Effector memory CD8-positive, alpha-beta T cell (primary cell): ENCODE data around the gene FHL2.
"Not testable (repeated sequence)": the region's sequence is repeated elsewhere in the genome, so short reads cannot be mapped to it uniquely, and the experiment has no call there.

Experiments
- ATAC-seq: fragments of 150-1000 bp; cut with Tn5 transposase; replicated peaks from 2 replicates; pipeline ENCODE4 v1.10.0; 2021; ENCODE audit warnings: mild to moderate bottlenecking, moderate library complexity
- DNase-seq, 3 experiments: peaks; one replicate each; pipeline ENCODE4 v3.0.0; 2021
- H3K27ac Mint-ChIP-seq, 2 donors: one replicate each; pipeline ENCODE4 v1.8.0; 2022; ENCODE audit warnings: mild to moderate bottlenecking in 2 of 2, mixed read lengths in 2 of 2, moderate library complexity in 2 of 2
- H3K27me3 Mint-ChIP-seq, 2 donors: one replicate each; pipeline ENCODE4 v1.8.0; 2022; ENCODE audit warnings: mixed read lengths in 2 of 2
- H3K36me3 Mint-ChIP-seq: one replicate; pipeline ENCODE4 v1.8.0; 2022; ENCODE audit warnings: mild to moderate bottlenecking, moderate library complexity, mixed read lengths; ENCODE audit not compliant: insufficient read depth
- H3K4me1 Mint-ChIP-seq, 2 donors: one replicate each; pipeline ENCODE4 v1.8.0; 2022; ENCODE audit warnings: low read depth in 2 of 2, mixed read lengths in 2 of 2
- H3K4me3 Mint-ChIP-seq, 2 donors: one replicate each; pipeline ENCODE4 v1.8.0; 2022; ENCODE audit warnings: mild to moderate bottlenecking in 2 of 2, mixed read lengths in 2 of 2, moderate library complexity in 2 of 2
- H3K9me3 Mint-ChIP-seq, 2 donors: one replicate each; pipeline ENCODE4 v1.8.0; 2022; ENCODE audit warnings: mixed read lengths in 2 of 2

The FHL2 gene

GRCh38 chr2:105431367-105432043 lies 32.7 kb upstream of the FHL2 start:
- no peaks in the 10 kb centered on the region for H3K9me3 Mint-ChIP-seq
- H3K27ac Mint-ChIP-seq, result no peak overlapping the region
- ATAC-seq (no peak), DNase-seq (no peak)
- no peak overlapping the region for H3K4me3 Mint-ChIP-seq
- H3K27me3 Mint-ChIP-seq, result peaks cover 7 to 20% of the 10 kb centered on the region in 2 donors
- H3K4me1 Mint-ChIP-seq, result peaks cover 11 to 12% of the 10 kb centered on the region in 2 donors
- H3K36me3 Mint-ChIP-seq, result peaks cover 2% of the 10 kb centered on the region

GRCh38 chr2:105428387-105429018 lies 29.7 kb upstream of the FHL2 start:
- Mint-ChIP-seq H3K27ac (no peak overlapping the region), H3K27me3 (peaks cover 13 to 23% of the 10 kb centered on the region in 2 donors), H3K36me3 (peaks cover 2% of the 10 kb centered on the region), H3K4me1 (peaks cover 18 to 20% of the 10 kb centered on the region in 2 donors), H3K4me3 (no peak overlapping the region), H3K9me3 (no peaks in the 10 kb centered on the region)
- ATAC-seq, result no peak
- no peak for DNase-seq

DNA sequence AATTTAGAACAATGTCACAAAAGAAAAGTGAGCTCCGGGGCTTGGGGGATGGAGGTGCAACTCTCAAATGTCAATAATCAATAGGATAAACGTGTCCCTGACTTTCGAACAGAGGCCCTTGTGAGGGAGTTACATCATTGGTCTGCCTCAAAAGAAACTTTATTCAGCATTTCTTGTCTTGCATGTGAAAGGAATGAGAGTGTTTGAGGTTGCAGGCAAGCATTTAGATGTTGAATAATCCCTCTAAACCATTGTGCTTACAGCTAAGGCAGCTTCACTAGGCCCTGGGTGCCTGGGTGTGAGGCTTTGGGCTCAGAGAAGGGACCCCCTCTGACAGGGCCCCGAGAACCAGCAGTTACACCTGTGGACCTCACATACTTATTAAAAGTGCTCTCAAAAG lies 28.6 kb upstream of the FHL2 start:
- Mint-ChIP-seq H3K27ac (peak overlapping the region in 1 of 2 donors; percentile 83), H3K4me3 (peak overlapping the region in 1 of 2 donors; percentile 65), H3K9me3 (no peaks in the 10 kb centered on the region)

GRCh38 chr2:105426626-105427292 lies 27.9 kb upstream of the FHL2 start:
- H3K27ac Mint-ChIP-seq, result peak overlapping the region; percentile 72 to 83
- H3K27me3 Mint-ChIP-seq, result peaks cover 26 to 40% of the 10 kb centered on the region in 2 donors
- ATAC-seq (peak; percentile 56), DNase-seq (no peak)
- peak overlapping the region; percentile 50 to 65 for H3K4me3 Mint-ChIP-seq
- H3K9me3 Mint-ChIP-seq, result no peaks in the 10 kb centered on the region
- peaks cover 18 to 20% of the 10 kb centered on the region in 2 donors for H3K4me1 Mint-ChIP-seq
- H3K36me3 Mint-ChIP-seq, result peaks cover 2% of the 10 kb centered on the region

More for the DNA sequence above, 28.6 kb upstream of the FHL2 start:
- Mint-ChIP-seq H3K4me1 (peaks cover 18 to 20% of the 10 kb centered on the region in 2 donors), H3K36me3 (peaks cover 2% of the 10 kb centered on the region), H3K27me3 (peaks cover 22 to 33% of the 10 kb centered on the region in 2 donors)
- DNase-seq, result no peak
- no peak for ATAC-seq

DNA sequence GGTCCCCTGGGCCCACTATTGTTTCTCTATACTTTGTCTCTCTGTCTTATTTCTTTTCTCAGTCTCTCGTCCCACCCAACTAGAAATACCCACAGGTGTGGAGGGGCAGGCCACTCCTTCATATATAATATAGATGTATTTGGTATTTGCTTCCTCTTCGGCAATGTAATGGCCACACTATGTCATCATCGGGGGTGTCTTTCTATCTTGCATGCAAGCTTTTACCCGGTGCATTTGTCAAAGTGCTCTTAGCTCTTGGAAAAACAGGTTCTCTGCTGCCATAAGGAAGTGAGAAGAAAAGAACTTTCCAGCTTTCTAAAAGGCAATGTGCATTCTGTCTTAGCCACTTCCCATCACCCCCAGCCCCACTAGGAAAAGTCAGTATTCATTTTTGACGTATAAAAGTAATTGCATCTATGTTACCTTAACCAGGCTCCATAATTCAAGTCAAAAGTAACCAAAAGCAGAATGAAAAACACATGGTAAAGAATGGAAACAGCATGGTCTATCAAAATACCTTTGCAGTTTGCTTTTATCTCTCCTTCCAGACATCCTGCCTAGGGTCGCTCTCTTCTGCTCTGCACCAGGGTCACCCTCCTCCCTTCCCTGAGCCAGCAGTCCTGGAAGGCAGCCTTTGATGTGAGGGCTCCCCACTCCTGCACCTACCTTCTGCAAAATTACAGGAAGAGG lies 27.2 kb upstream of the FHL2 start:
- H3K9me3 Mint-ChIP-seq, result no peaks in the 10 kb centered on the region
- peaks cover 28 to 45% of the 10 kb centered on the region in 2 donors for H3K27me3 Mint-ChIP-seq
- ATAC-seq (peak; percentile 7), DNase-seq (no peak)
- H3K4me1 Mint-ChIP-seq, result peaks cover 18 to 20% of the 10 kb centered on the region in 2 donors
- peaks cover 2% of the 10 kb centered on the region for H3K36me3 Mint-ChIP-seq
- peak overlapping the region; percentile 50 to 65 for H3K4me3 Mint-ChIP-seq
- peak overlapping the region; percentile 72 to 83 for H3K27ac Mint-ChIP-seq

- not testable (repeated sequence) for H3K9me3 Mint-ChIP-seq, H3K27ac Mint-ChIP-seq, H3K4me3 Mint-ChIP-seq, DNase-seq, H3K36me3 Mint-ChIP-seq, ATAC-seq
- H3K27me3 Mint-ChIP-seq, result peaks cover 36 to 57% of the 10 kb centered on the region in 2 donors
- peaks cover 18 to 20% of the 10 kb centered on the region in 2 donors for H3K4me1 Mint-ChIP-seq
Observed at GRCh38 chr2:105424836-105425235, 26.0 kb upstream of the FHL2 start.

- Mint-ChIP-seq H3K4me3 (no peak overlapping the region), H3K27me3 (peaks cover 36 to 58% of the 10 kb centered on the region in 2 donors), H3K27ac (no peak overlapping the region), H3K9me3 (peaks cover 0 to 4% of the 10 kb centered on the region in 2 donors), H3K36me3 (peaks cover 2% of the 10 kb centered on the region), H3K4me1 (peaks cover 15 to 20% of the 10 kb centered on the region in 2 donors)
- DNase-seq, result no peak
- no peak for ATAC-seq
Observed at GRCh38 chr2:105422801-105423200, 23.9 kb upstream of the FHL2 start.

DNA sequence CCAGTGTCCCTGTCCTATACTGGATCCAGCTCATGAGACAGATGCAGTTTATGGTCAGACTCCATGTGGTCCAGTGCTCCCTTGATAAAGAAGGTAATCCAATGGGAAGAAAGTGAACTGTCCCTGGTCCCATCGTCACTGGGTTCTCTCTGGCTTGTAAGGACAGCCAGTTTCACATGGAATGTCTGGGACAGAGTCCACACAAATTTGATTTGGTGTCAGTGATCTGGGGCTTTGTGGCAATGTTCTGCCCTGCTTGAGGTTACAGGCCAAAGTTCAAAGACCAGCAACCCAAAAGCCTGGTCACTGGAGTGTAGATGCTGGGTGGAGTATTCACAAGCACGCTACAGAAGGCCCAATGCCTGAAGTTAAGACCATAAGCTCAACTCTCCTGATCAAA lies 22.2 kb upstream of the FHL2 start:
- Mint-ChIP-seq H3K4me3 (no peak overlapping the region), H3K36me3 (no peaks in the 10 kb centered on the region), H3K4me1 (peaks cover 3 to 4% of the 10 kb centered on the region in 2 donors), H3K27ac (no peak overlapping the region), H3K9me3 (peaks cover 0 to 4% of the 10 kb centered on the region in 2 donors), H3K27me3 (peaks cover 46 to 68% of the 10 kb centered on the region in 2 donors)
- DNase-seq (no peak), ATAC-seq (no peak)

DNA sequence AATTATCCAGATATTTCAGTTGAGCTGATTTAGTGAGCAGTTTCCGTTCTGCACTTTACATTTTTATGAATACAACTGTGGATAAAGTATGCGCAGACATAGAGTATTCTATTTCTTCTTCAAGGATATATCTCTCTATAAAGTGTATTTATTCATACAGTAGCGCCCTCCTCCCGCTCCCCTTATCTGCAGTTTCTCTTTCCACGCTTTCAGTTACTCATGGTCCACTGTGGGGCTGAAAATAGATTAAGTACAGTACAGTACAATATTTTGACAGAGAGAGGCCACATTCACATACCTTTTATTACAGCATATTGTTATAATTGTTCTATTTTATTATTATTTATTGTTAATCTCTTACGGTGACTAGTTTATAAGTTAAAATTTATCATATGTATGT lies 19.7 kb upstream of the FHL2 start:
- no peak overlapping the region for H3K27ac Mint-ChIP-seq
- peaks cover 0 to 4% of the 10 kb centered on the region in 2 donors for H3K9me3 Mint-ChIP-seq
- H3K27me3 Mint-ChIP-seq, result peaks cover 50 to 70% of the 10 kb centered on the region in 2 donors
- ATAC-seq, result no peak
- peaks cover 0 to 2% of the 10 kb centered on the region in 2 donors for H3K4me1 Mint-ChIP-seq
- no peak for DNase-seq
- H3K4me3 Mint-ChIP-seq, result no peak overlapping the region
- H3K36me3 Mint-ChIP-seq, result no peaks in the 10 kb centered on the region

DNA sequence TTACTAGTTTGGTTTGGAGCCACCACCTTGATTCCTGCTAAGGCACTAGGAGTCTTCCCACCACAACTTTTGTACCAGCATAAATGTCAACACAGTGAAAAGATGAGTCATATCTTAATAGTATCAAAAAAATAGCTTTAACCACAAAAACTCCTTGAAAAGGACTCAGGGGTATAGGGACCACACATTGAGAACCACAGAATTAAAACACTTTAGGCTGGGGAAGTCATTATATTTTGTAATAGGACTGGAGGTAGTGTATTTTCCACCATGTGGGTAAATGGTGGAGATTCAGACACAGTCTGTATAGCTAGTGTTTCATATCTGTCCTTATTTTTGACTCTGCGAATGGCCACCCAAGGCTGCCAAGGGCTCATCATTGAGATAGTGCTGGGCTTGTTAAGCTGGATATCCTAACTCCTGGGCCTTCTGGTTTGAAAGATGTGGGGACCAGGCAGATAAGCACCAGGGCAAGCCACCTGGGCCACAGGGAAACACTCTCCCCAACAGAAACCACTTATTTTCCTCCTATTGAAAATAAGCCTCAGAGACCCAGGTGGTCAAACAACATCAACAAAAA lies 19.1 kb upstream of the FHL2 start:
- peaks cover 0 to 2% of the 10 kb centered on the region in 2 donors for H3K4me1 Mint-ChIP-seq
- H3K36me3 Mint-ChIP-seq, result no peaks in the 10 kb centered on the region
- no peak for ATAC-seq
- H3K27me3 Mint-ChIP-seq, result peaks cover 48 to 70% of the 10 kb centered on the region in 2 donors
- no peak overlapping the region for H3K27ac Mint-ChIP-seq
- no peak overlapping the region for H3K4me3 Mint-ChIP-seq
- no peak for DNase-seq
- peaks cover 0 to 4% of the 10 kb centered on the region in 2 donors for H3K9me3 Mint-ChIP-seq

DNA sequence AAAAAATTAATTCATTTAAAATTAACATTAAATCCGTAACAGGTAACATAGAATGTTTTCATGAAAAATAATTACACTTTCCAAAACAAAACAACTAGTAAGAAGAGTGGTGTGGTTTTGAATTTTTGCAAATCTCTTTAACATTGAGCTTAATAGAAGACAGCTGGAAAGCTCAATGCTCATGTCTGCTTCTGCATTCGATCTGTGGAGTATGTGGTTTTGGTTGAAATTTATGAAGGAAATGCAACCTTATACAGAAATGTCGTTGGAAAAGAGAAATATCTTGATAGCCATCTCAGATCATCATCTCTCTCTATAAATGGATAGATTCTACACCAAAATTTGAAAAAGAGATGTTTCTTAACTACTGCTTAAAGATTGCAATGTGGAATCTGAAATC lies 17.3 kb upstream of the FHL2 start:
- ATAC-seq, result no peak

DNA sequence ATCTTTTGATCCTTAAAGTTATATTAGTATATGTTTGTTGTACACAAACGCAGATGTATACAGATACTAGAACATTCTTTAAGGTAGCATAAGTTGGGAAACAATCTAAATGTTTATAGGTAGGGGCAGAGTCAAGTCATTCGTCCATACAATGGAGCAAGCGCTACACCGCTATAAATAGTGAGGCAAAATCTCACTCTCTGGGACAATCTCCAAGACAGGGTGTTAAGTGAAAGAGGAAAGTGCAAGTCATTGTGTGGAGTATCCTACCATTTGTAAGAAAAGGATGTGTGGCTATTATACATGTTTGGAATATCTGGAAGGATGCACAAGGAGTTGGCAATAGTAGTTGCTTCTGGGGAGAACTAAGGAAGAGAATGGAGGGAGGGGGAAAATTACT lies 16.2 kb upstream of the FHL2 start:
- no peaks in the 10 kb centered on the region for H3K36me3 Mint-ChIP-seq
- H3K9me3 Mint-ChIP-seq, result no peaks in the 10 kb centered on the region
- H3K27ac Mint-ChIP-seq, result no peak overlapping the region
- peaks cover 0 to 2% of the 10 kb centered on the region in 2 donors for H3K4me1 Mint-ChIP-seq
- DNase-seq (no peak), ATAC-seq (no peak)
- H3K27me3 Mint-ChIP-seq, result peaks cover 42 to 57% of the 10 kb centered on the region in 2 donors
- H3K4me3 Mint-ChIP-seq, result no peak overlapping the region

More for the DNA sequence above, 17.3 kb upstream of the FHL2 start:
- Mint-ChIP-seq H3K36me3 (no peaks in the 10 kb centered on the region), H3K4me3 (no peak overlapping the region), H3K27me3 (peaks cover 50 to 67% of the 10 kb centered on the region in 2 donors), H3K27ac (no peak overlapping the region), H3K9me3 (peaks cover 0 to 4% of the 10 kb centered on the region in 2 donors), H3K4me1 (peaks cover 0 to 2% of the 10 kb centered on the region in 2 donors)
- no peak for DNase-seq

DNA sequence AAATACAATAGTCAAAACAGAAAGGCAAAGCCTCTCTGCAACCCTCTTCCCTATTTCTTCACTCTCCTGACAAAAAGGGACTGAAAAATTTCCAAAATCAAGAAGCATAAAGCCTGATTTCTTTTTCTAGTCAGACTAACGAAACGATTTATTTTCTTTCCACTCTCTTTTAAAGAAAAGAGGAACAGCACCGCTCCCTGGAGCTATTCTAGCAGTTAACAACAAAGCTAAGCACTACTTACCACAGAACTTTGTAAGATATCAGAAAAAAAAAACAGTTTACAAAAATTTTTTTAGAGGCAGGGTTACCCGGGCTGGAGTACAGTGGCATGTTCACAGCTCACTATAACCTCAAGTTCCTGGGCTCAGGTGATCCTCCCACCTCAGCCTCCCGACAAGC lies 14.4 kb upstream of the FHL2 start:
- H3K36me3 Mint-ChIP-seq, result no peaks in the 10 kb centered on the region
- peaks cover 0 to 2% of the 10 kb centered on the region in 2 donors for H3K4me1 Mint-ChIP-seq
- H3K4me3 Mint-ChIP-seq, result no peak overlapping the region
- H3K27me3 Mint-ChIP-seq, result peaks cover 53 to 72% of the 10 kb centered on the region in 2 donors
- DNase-seq (no peak), ATAC-seq (no peak)
- no peak overlapping the region for H3K27ac Mint-ChIP-seq
- no peaks in the 10 kb centered on the region for H3K9me3 Mint-ChIP-seq
